ENCODE results near the gene TMCC3.
"Not testable (repeated sequence)": the region's sequence is repeated elsewhere in the genome, so short reads cannot be mapped to it uniquely, and the experiment has no call there.

TMCC3 gene

DNA sequence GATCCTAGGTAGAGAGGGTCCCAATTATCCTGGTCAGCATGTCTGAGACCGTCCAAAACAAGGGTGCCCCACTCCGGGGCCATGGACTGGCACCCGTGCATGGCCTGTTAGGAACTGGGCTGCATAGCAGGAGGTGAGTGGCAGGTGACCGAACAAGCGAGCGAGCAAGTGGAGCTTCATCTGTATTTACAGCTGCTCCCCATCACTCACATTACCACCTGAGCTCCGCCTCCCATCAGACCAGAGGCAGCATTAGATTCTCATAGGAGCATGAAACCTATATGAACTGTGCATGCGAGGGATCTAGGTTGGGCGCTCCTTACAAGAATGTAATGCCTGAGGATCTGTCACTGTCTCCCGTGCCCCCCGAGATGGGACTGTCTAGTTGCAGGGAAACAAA, 44.4 kb upstream of the TMCC3 start:
- no peak for DNase-seq
- no peaks in the 10 kb centered on the region for H3K4me1 ChIP-seq (ENCODE audit: control insufficient read depth in 1 of 2, insufficient read depth in 2 of 2, low read length in 2 of 2)
- no peaks in the 10 kb centered on the region for H3K79me2 ChIP-seq (ENCODE audit: control insufficient read depth, insufficient read depth, low read length, poor library complexity)
- no peak overlapping the region for H3K27ac ChIP-seq (ENCODE audit: low read depth, low read length)
- no peak overlapping the region for H2AK5ac ChIP-seq (ENCODE audit: low read length)
- H3K14ac ChIP-seq (ENCODE audit: low read length) = no peak overlapping the region
- H3K23ac ChIP-seq (ENCODE audit: low read length) = no peak overlapping the region
- H3K18ac ChIP-seq (ENCODE audit: low read length) = no peak overlapping the region
- H3K4me2 ChIP-seq (ENCODE audit: low read length) = no peak overlapping the region
- H3K4me3 ChIP-seq (ENCODE audit: low read depth, low read length) = no peak overlapping the region
- no peak overlapping the region for H2BK12ac ChIP-seq (ENCODE audit: low read length)
- no peak overlapping the region for H2AFZ ChIP-seq (ENCODE audit: insufficient read depth, low read length, poor library complexity)
- H4K91ac ChIP-seq (ENCODE audit: low read depth, low read length) = no peak overlapping the region
- WGBS (ENCODE audit: extremely low coverage, insufficient coverage, insufficient read length) = no CpG with 5 or more reads among the region's 11 CpGs
- no peak overlapping the region for H2BK5ac ChIP-seq (ENCODE audit: low read depth, low read length, poor library complexity)
- H3K9me3 ChIP-seq (ENCODE audit: insufficient read depth, low read depth, low read length) = no peaks in the 10 kb centered on the region
- H3K27me3 ChIP-seq (ENCODE audit: insufficient read depth, low read length) = no peaks in the 10 kb centered on the region
- no peak overlapping the region for H4K8ac ChIP-seq (ENCODE audit: low read depth, low read length)
- H3K79me1 ChIP-seq (ENCODE audit: low read length) = no peaks in the 10 kb centered on the region
- no peak overlapping the region for H3K4ac ChIP-seq (ENCODE audit: low read depth, low read length)
- no peak overlapping the region for H3K9ac ChIP-seq (ENCODE audit: low read length)
- H4K12ac ChIP-seq (ENCODE audit: low read depth, low read length) = no peak overlapping the region
- no peaks in the 10 kb centered on the region for H3K36me3 ChIP-seq (ENCODE audit: control insufficient read depth in 1 of 2, insufficient read depth in 2 of 2, low read length in 2 of 2)
- no peak overlapping the region for H2BK120ac ChIP-seq (ENCODE audit: insufficient read depth, low read length, poor library complexity)

DNA sequence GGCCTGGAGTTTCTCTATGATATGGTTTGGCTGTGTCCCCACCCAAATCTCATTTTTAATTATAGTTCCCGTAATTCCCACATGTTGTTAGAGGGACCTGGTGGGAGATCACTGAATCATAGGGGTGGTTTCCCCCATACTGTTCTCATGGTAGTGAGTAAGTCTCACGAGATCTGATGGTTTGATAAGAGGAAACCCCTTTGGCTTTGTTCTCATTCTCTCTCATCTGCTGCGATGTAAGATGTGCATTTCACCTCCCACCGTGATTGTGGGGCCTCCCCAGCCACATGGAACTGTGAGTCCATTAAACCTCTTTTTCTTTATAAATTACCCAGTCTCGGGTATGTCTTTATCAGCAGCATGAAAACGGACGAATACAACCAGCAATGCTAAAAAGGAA, 42.5 kb upstream of the TMCC3 start:
- not testable (repeated sequence) for H3K18ac ChIP-seq (ENCODE audit: low read length); H3K14ac ChIP-seq (ENCODE audit: low read length); H3K4me3 ChIP-seq (ENCODE audit: low read depth, low read length); H2BK5ac ChIP-seq (ENCODE audit: low read depth, low read length, poor library complexity); H3K36me3 ChIP-seq (ENCODE audit: control insufficient read depth in 1 of 2, insufficient read depth in 2 of 2, low read length in 2 of 2); H3K27ac ChIP-seq (ENCODE audit: low read depth, low read length); H2AFZ ChIP-seq (ENCODE audit: insufficient read depth, low read length, poor library complexity); H3K79me1 ChIP-seq (ENCODE audit: low read length); DNase-seq; H4K91ac ChIP-seq (ENCODE audit: low read depth, low read length); H4K8ac ChIP-seq (ENCODE audit: low read depth, low read length); H3K27me3 ChIP-seq (ENCODE audit: insufficient read depth, low read length); H2BK12ac ChIP-seq (ENCODE audit: low read length); H2AK5ac ChIP-seq (ENCODE audit: low read length); H3K4ac ChIP-seq (ENCODE audit: low read depth, low read length); H3K23ac ChIP-seq (ENCODE audit: low read length); H3K4me2 ChIP-seq (ENCODE audit: low read length); H3K9ac ChIP-seq (ENCODE audit: low read length); H3K9me3 ChIP-seq (ENCODE audit: insufficient read depth, low read depth, low read length); H2BK120ac ChIP-seq (ENCODE audit: insufficient read depth, low read length, poor library complexity); H4K12ac ChIP-seq (ENCODE audit: low read depth, low read length); H3K4me1 ChIP-seq (ENCODE audit: control insufficient read depth in 1 of 2, insufficient read depth in 2 of 2, low read length in 2 of 2); H3K79me2 ChIP-seq (ENCODE audit: control insufficient read depth, insufficient read depth, low read length, poor library complexity)
- no CpG with 5 or more reads among the region's 7 CpGs for WGBS (ENCODE audit: extremely low coverage, insufficient coverage, insufficient read length)

- Histone ChIP-seq H2AFZ (ENCODE audit: insufficient read depth, low read length, poor library complexity) (no peak overlapping the region), H3K18ac (ENCODE audit: low read length) (no peak overlapping the region), H3K9me3 (ENCODE audit: insufficient read depth, low read depth, low read length) (no peaks in the 10 kb centered on the region), H4K12ac (ENCODE audit: low read depth, low read length) (no peak overlapping the region), H3K4me3 (ENCODE audit: low read depth, low read length) (no peak overlapping the region), H2BK120ac (ENCODE audit: insufficient read depth, low read length, poor library complexity) (no peak overlapping the region), H4K91ac (ENCODE audit: low read depth, low read length) (no peak overlapping the region), H3K79me1 (ENCODE audit: low read length) (no peaks in the 10 kb centered on the region), H2AK5ac (ENCODE audit: low read length) (peak overlapping the region; percentile 14), H3K79me2 (ENCODE audit: control insufficient read depth, insufficient read depth, low read length, poor library complexity) (no peaks in the 10 kb centered on the region), H2BK5ac (ENCODE audit: low read depth, low read length, poor library complexity) (no peak overlapping the region), H4K8ac (ENCODE audit: low read depth, low read length) (no peak overlapping the region), H3K9ac (ENCODE audit: low read length) (no peak overlapping the region), H3K4ac (ENCODE audit: low read depth, low read length) (no peak overlapping the region), H3K27me3 (ENCODE audit: insufficient read depth, low read length) (no peaks in the 10 kb centered on the region), H3K27ac (ENCODE audit: low read depth, low read length) (no peak overlapping the region), H3K23ac (ENCODE audit: low read length) (no peak overlapping the region), H3K4me1 (ENCODE audit: control insufficient read depth in 1 of 2, insufficient read depth in 2 of 2, low read length in 2 of 2) (peaks cover 0 to 2% of the 10 kb centered on the region in 2 experiments), H3K36me3 (ENCODE audit: control insufficient read depth in 1 of 2, insufficient read depth in 2 of 2, low read length in 2 of 2) (no peaks in the 10 kb centered on the region), H3K4me2 (ENCODE audit: low read length) (no peak overlapping the region), H3K14ac (ENCODE audit: low read length) (no peak overlapping the region), H2BK12ac (ENCODE audit: low read length) (peak overlapping the region; percentile 53)
- WGBS (ENCODE audit: extremely low coverage, insufficient coverage, insufficient read length) = no CpG with 5 or more reads among the region's 5 CpGs
- peak; percentile 38 to 84 for DNase-seq
Observed at GRCh38 chr12:94690198-94690771, 39.9 kb upstream of the TMCC3 start.

DNA sequence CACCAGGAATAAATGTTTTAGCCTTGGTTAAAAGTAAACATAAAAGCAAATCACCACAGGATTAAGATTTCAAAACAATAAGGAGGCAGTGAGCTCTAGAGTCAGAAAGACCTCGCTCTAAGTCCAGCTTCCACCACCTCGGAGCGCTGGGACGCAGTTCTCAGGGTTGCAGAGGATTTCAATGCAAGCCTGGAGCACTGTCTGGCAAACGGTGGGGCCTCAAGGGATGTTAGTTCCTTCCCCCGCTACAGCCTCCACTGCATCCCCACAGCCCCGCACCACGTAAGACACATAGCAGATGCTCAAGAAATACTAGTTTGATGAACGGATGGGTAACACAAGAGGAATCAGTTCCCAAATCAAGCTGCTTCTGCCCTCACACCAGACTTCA, 39.3 kb upstream of the TMCC3 start:
- H3K79me1 ChIP-seq (ENCODE audit: low read length) = no peaks in the 10 kb centered on the region
- no peaks in the 10 kb centered on the region for H3K36me3 ChIP-seq (ENCODE audit: control insufficient read depth in 1 of 2, insufficient read depth in 2 of 2, low read length in 2 of 2)
- DNase-seq = no peak
- H3K18ac ChIP-seq (ENCODE audit: low read length) = no peak overlapping the region
- no peak overlapping the region for H4K12ac ChIP-seq (ENCODE audit: low read depth, low read length)
- no peak overlapping the region for H2AFZ ChIP-seq (ENCODE audit: insufficient read depth, low read length, poor library complexity)
- peaks cover 0 to 2% of the 10 kb centered on the region in 2 experiments for H3K4me1 ChIP-seq (ENCODE audit: control insufficient read depth in 1 of 2, insufficient read depth in 2 of 2, low read length in 2 of 2)
- H3K23ac ChIP-seq (ENCODE audit: low read length) = no peak overlapping the region
- no peak overlapping the region for H2BK5ac ChIP-seq (ENCODE audit: low read depth, low read length, poor library complexity)
- H3K27ac ChIP-seq (ENCODE audit: low read depth, low read length) = no peak overlapping the region
- H2BK12ac ChIP-seq (ENCODE audit: low read length) = no peak overlapping the region
- no peak overlapping the region for H3K9ac ChIP-seq (ENCODE audit: low read length)
- H4K91ac ChIP-seq (ENCODE audit: low read depth, low read length) = no peak overlapping the region
- no peak overlapping the region for H3K4ac ChIP-seq (ENCODE audit: low read depth, low read length)
- H3K79me2 ChIP-seq (ENCODE audit: control insufficient read depth, insufficient read depth, low read length, poor library complexity) = no peaks in the 10 kb centered on the region
- H3K4me3 ChIP-seq (ENCODE audit: low read depth, low read length) = no peak overlapping the region
- H3K14ac ChIP-seq (ENCODE audit: low read length) = no peak overlapping the region
- no CpG with 5 or more reads among the region's 9 CpGs for WGBS (ENCODE audit: extremely low coverage, insufficient coverage, insufficient read length)
- H2AK5ac ChIP-seq (ENCODE audit: low read length) = no peak overlapping the region
- no peak overlapping the region for H2BK120ac ChIP-seq (ENCODE audit: insufficient read depth, low read length, poor library complexity)
- no peaks in the 10 kb centered on the region for H3K9me3 ChIP-seq (ENCODE audit: insufficient read depth, low read depth, low read length)
- H3K27me3 ChIP-seq (ENCODE audit: insufficient read depth, low read length) = no peaks in the 10 kb centered on the region
- no peak overlapping the region for H3K4me2 ChIP-seq (ENCODE audit: low read length)
- H4K8ac ChIP-seq (ENCODE audit: low read depth, low read length) = no peak overlapping the region

Measured in trophoblast cell (in vitro differentiated cells and primary cell).